A673 (cell line): Measurements from ENCODE around the gene SERPINA5. TPM values are rescaled to one million over a fixed set of nuclear protein-coding genes. Genes with fewer than 3 reads are reported as not detected.

ENCODE experiments used
- BruUV-seq: library from RNA; stranded (reverse); fragments of 400-500 nt; replicated peaks from 2 replicates; lab custom pipeline; 2021; lab: Mats Ljungman, UMichigan
- CTCF ChIA-PET: fragments of 300-600 bp; sonication (Branson Sonifier 250); formaldehyde crosslinking; loops from one replicate; lab custom pipeline; 2022; ENCODE audit warnings: antibody characterized with exemption; lab: Charles Lee
- POLR2A ChIA-PET: fragments of 300-600 bp; sonication (Branson Sonifier 250); formaldehyde crosslinking; loops from one replicate; lab custom pipeline; 2022; ENCODE audit warnings: antibody characterized with exemption; ENCODE audit not compliant: low non-redundant PET; lab: Charles Lee
- DNase-seq: peaks from one replicate; pipeline ENCODE4 v3.0.0-alpha.2; 2015; ENCODE audit warnings: low spot score
- H3K27ac ChIP-seq: fragments of 200-600 bp; sonication (generic); 2 replicates; pipeline ENCODE4 v1.5.1; 2016; ENCODE audit warnings: mixed run types, low read depth, mild to moderate bottlenecking, mixed read lengths, antibody characterized with exemption, low read length; ENCODE audit not compliant: poor library complexity, severe bottlenecking
- H3K27me3 ChIP-seq: fragments of 200-600 bp; sonication (generic); replicated peaks from 2 replicates; pipeline ENCODE4 v1.6.1; 2017; ENCODE audit warnings: mixed run types, low read depth, mild to moderate bottlenecking, mixed read lengths, antibody characterized with exemption, low read length; ENCODE audit not compliant: insufficient read depth, poor library complexity
- H3K36me3 ChIP-seq: fragments of 200-600 bp; sonication (generic); 2 replicates; pipeline ENCODE4 v1.6.1; 2016; ENCODE audit warnings: mixed run types, mild to moderate bottlenecking, mixed read lengths, antibody characterized with exemption, low read length; ENCODE audit not compliant: insufficient read depth, poor library complexity, severe bottlenecking
- H3K4me1 ChIP-seq: fragments of 200-600 bp; sonication (generic); 2 replicates; pipeline ENCODE4 v1.6.1; 2017; ENCODE audit warnings: mixed run types, mild to moderate bottlenecking, mixed read lengths, antibody characterized with exemption, low read length; ENCODE audit not compliant: insufficient read depth, poor library complexity, severe bottlenecking
- H3K4me3 ChIP-seq: fragments of 200-600 bp; sonication (generic); 2 replicates; pipeline ENCODE4 v1.5.1; 2016; ENCODE audit warnings: low read depth, mixed run types, mild to moderate bottlenecking, mixed read lengths, low read length; ENCODE audit not compliant: poor library complexity, severe bottlenecking
- H3K9me3 ChIP-seq: fragments of 200-600 bp; sonication (generic); 2 replicates; pipeline ENCODE4 v1.6.1; 2016; ENCODE audit warnings: mixed run types, low read depth, mild to moderate bottlenecking, mixed read lengths, antibody characterized with exemption, low read length; ENCODE audit not compliant: poor library complexity, severe bottlenecking
- EZH2 ChIP-seq: fragments of 200-600 bp; sonication (generic); IDR thresholded peaks from 2 replicates; pipeline ENCODE4 v1.6.1; 2017; ENCODE audit warnings: borderline replicate concordance, low read depth, mild to moderate bottlenecking, mixed read lengths, antibody characterized with exemption, low read length; ENCODE audit not compliant: poor library complexity, severe bottlenecking
- intact Hi-C: fragments of 100-400 bp; cut with micrococcal nuclease; formaldehyde crosslinking; loops from one replicate; pipeline ENCODE4 v1.10.0; 2022; ENCODE audit not compliant: unreplicated experiment
- total RNA-seq: library from RNA; stranded (reverse); gene quantifications from 2 replicates; pipeline ENCODE4 v1.2.3, GENCODE V29; 2021
- TF ChIP-seq, protein P1 (sequence below): fragments of 300-800, 200-600 bp; sonication (generic); conservative IDR thresholded peaks from 2 replicates; pipeline ENCODE4 v1.5.1; 2017; ENCODE audit warnings: low read depth, mild to moderate bottlenecking, antibody characterized with exemption, low read length, moderate library complexity, mixed read lengths

SERPINA5 gene
- total RNA-seq, 1 experiment from 2014 or later, result not detected

DNA sequence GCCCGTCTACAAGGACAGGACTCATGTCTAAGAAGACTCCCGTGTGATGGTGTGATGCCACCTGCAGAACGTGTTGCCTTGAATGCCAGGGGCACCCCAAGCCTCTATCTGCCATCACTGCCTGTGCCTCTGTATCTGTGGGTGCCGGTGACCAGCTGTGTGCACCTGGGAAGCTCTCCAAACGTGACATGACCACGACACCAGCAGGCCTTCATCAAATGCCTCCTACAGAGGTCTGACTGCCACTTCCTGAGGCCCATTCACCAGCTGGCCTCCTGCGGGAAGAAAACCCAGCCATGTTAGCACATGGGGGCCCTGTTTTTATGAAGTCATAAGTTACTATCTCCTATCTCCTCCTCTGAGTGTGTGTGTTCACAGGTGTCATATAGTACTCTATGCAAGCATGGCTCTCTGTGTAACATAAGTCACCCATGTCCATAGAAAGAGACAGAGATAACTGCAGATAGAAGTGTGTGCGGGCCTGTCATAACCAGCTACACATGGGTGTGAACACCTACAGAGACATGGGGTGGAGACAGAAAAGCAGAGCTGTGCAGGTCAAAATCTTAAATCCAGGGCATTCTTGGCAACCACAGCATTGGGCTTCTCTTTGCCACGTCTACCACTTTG is 38.3 kb upstream of the SERPINA5 start:
- H3K27me3 ChIP-seq, result no peaks in the 10 kb centered on the region
- TF ChIP-seq, protein P1, sequence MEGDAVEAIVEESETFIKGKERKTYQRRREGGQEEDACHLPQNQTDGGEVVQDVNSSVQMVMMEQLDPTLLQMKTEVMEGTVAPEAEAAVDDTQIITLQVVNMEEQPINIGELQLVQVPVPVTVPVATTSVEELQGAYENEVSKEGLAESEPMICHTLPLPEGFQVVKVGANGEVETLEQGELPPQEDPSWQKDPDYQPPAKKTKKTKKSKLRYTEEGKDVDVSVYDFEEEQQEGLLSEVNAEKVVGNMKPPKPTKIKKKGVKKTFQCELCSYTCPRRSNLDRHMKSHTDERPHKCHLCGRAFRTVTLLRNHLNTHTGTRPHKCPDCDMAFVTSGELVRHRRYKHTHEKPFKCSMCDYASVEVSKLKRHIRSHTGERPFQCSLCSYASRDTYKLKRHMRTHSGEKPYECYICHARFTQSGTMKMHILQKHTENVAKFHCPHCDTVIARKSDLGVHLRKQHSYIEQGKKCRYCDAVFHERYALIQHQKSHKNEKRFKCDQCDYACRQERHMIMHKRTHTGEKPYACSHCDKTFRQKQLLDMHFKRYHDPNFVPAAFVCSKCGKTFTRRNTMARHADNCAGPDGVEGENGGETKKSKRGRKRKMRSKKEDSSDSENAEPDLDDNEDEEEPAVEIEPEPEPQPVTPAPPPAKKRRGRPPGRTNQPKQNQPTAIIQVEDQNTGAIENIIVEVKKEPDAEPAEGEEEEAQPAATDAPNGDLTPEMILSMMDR, result no peak
- TF ChIP-seq EZH2, result no peak
- no peak overlapping the region for H3K4me3 ChIP-seq
- no TSS peak for BruUV-seq
- H3K4me1 ChIP-seq, result no peaks in the 10 kb centered on the region
- no peaks in the 10 kb centered on the region for H3K36me3 ChIP-seq
- H3K9me3 ChIP-seq, result no peaks in the 10 kb centered on the region
- ChIA-PET POLR2A (no interaction called here), CTCF (no interaction called here)
- DNase-seq, result no peak
- H3K27ac ChIP-seq, result no peak overlapping the region
- intact Hi-C loops, result no loop called here

DNA sequence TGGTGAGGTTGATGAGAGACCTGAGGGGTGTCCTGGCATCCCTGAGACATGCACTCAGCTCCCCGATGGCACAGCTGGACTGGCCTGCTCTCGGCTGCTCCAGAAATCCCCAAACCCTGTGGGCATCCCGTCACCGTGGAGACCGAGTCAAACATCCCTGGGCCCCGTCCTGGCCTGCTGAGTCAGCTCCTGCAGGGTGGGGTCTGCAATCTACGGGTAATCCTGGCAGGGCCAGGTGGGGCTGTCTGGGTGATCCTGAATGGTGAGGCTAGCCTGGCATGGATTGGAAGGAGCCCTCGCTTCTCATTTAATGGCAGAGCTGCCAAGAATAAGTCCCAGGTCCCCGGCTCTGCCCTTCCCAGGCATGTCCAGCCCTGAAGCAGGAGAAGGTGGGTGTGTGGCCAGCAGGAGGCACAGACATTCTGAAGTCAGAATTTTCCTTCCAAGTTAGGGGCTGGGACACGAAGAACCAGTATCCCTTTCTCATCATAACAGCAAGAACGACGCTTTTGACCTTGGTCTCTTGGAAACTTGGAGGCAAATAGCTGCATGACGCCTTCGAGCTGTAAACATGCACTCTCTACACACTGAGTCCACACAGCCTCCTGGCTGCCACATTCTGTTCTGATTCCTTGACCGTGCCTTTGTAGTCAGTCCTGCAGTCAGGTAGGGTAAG is 37.6 kb upstream of the SERPINA5 start:
- Histone ChIP-seq H3K36me3 (no peaks in the 10 kb centered on the region), H3K9me3 (no peaks in the 10 kb centered on the region), H3K27me3 (no peaks in the 10 kb centered on the region), H3K4me1 (no peaks in the 10 kb centered on the region), H3K4me3 (no peak overlapping the region), H3K27ac (no peak overlapping the region)
- no TSS peak for BruUV-seq
- DNase-seq, result no peak
- POLR2A ChIA-PET, result no interaction called here
- intact Hi-C loops, result no loop called here
- TF ChIP-seq EZH2, result no peak
- TF ChIP-seq, protein P1, result no peak
- CTCF ChIA-PET, result no interaction called here

DNA sequence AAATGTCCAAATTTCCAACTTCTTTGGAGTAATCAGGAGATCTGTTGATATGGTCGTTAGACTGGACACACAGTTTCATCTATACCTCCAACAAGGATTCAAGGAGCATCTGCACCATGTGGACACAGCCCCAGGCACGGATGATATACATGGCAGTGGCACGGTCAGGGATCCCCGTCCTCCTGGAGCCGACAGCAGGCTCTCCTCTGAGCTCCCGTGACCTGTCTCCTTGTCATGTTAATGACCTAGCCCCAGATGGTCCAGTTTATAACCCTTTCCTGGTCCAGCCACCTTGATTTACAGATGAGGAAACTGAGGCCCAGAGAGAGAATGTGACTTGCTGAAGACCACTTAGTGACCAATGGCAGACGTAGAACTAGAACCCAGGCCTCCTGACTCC is 36.5 kb upstream of the SERPINA5 start:
- Histone ChIP-seq H3K4me3 (no peak overlapping the region), H3K9me3 (no peaks in the 10 kb centered on the region), H3K27ac (no peak overlapping the region), H3K27me3 (no peaks in the 10 kb centered on the region), H3K36me3 (no peaks in the 10 kb centered on the region), H3K4me1 (no peaks in the 10 kb centered on the region)
- BruUV-seq, result no TSS peak
- ChIA-PET POLR2A (no interaction called here), CTCF (interaction anchor here (0.7 kb wide), 1 partner anchor 902 kb away, joined by 3 read pairs; no protein-coding TSS in a partner anchor)
- intact Hi-C loops, result loop anchor here (5.0 kb wide), 1 partner anchor 412 kb away; no protein-coding TSS in a partner anchor
- TF ChIP-seq, protein P1, result no peak
- TF ChIP-seq EZH2, result no peak
- DNase-seq, result no peak
